HepG2 (cell line): ENCODE measurements around the gene PAFAH1B2. TPM values are rescaled to one million over a fixed set of nuclear protein-coding genes. Genes with fewer than 3 reads are reported as not detected.

ENCODE experiments used
- ELF3 ChIP-seq: IDR thresholded peaks from 2 replicates; pipeline ENCODE4 v1.6.1; 2016; ENCODE audit warnings: missing genetic modification reagents, missing compliant biosample characterization
- ESRRA ChIP-seq: sonication (generic); formaldehyde crosslinking; IDR thresholded peaks from 2 replicates; pipeline ENCODE4 v1.5.1; 2020; ENCODE audit warnings: mild to moderate bottlenecking, low read depth, missing genetic modification reagents
- FOXK1 ChIP-seq: sonication (generic); formaldehyde crosslinking; IDR thresholded peaks from 2 replicates; pipeline ENCODE4 v1.4.0; 2020; ENCODE audit warnings: low read depth, missing genetic modification reagents, borderline replicate concordance
- HNRNPL ChIP-seq: fragments of 200-400 bp; formaldehyde crosslinking; IDR thresholded peaks from 2 replicates; pipeline ENCODE4 v1.6.1; 2017; ENCODE audit warnings: mild to moderate bottlenecking, low read depth, low read length
- IKZF5 ChIP-seq: IDR thresholded peaks from 2 replicates; pipeline ENCODE4 v1.6.1; 2018; ENCODE audit warnings: missing genetic modification reagents, mild to moderate bottlenecking, missing compliant biosample characterization
- IRX3 ChIP-seq: sonication (generic); formaldehyde crosslinking; IDR thresholded peaks from 2 replicates; pipeline ENCODE4 v1.8.1; 2023; ENCODE audit warnings: mild to moderate bottlenecking, low read depth, missing genetic modification reagents, borderline replicate concordance
- MXD1 ChIP-seq: sonication (generic); formaldehyde crosslinking; IDR thresholded peaks from 2 replicates; pipeline ENCODE4 v1.4.0; 2020; ENCODE audit warnings: mild to moderate bottlenecking, missing genetic modification reagents
- POLR2AphosphoS2 ChIP-seq: IDR thresholded peaks from 2 replicates; pipeline ENCODE4 v1.6.1; 2011; ENCODE audit warnings: low read depth, low read length, improper control_type of control experiment
- SAP130 ChIP-seq: IDR thresholded peaks from 2 replicates; pipeline ENCODE4 v1.6.1; 2016; ENCODE audit warnings: low read depth
- SIX1 ChIP-seq: sonication (generic); formaldehyde crosslinking; IDR thresholded peaks from 2 replicates; pipeline ENCODE4 v1.4.0; 2020; ENCODE audit warnings: missing genetic modification reagents, borderline replicate concordance
- SNAPC5 ChIP-seq: sonication (generic); formaldehyde crosslinking; IDR thresholded peaks from 2 replicates; pipeline ENCODE4 v1.8.1; 2023; ENCODE audit warnings: mild to moderate bottlenecking, missing genetic modification reagents, borderline replicate concordance
- TFAP4 ChIP-seq: sonication (generic); IDR thresholded peaks from 2 replicates; pipeline ENCODE4 v1.6.1; 2016; ENCODE audit warnings: low read depth, borderline replicate concordance
- TRIM24 ChIP-seq: sonication (generic); formaldehyde crosslinking; IDR thresholded peaks from 2 replicates; pipeline ENCODE4 v1.8.0; 2022; ENCODE audit warnings: mild to moderate bottlenecking, missing genetic modification reagents
- ZBTB44 ChIP-seq: sonication (generic); formaldehyde crosslinking; IDR thresholded peaks from 2 replicates; pipeline ENCODE4 v1.4.0; 2020; ENCODE audit warnings: missing genetic modification reagents
- ZFYVE20 ChIP-seq: sonication (generic); formaldehyde crosslinking; IDR thresholded peaks from 2 replicates; pipeline ENCODE4 v1.8.0; 2023; ENCODE audit warnings: low read depth, mild to moderate bottlenecking, moderate library complexity, missing genetic modification reagents, borderline replicate concordance
- ZNF121 ChIP-seq: sonication (generic); formaldehyde crosslinking; IDR thresholded peaks from 2 replicates; pipeline ENCODE4 v1.5.0; 2020; ENCODE audit warnings: mild to moderate bottlenecking, missing genetic modification reagents
- ZNF296 ChIP-seq: sonication (generic); formaldehyde crosslinking; conservative IDR thresholded peaks from 2 replicates; pipeline ENCODE4 v1.5.0; 2020; ENCODE audit warnings: mild to moderate bottlenecking, missing genetic modification reagents
- ZNF362 ChIP-seq: sonication (generic); formaldehyde crosslinking; IDR thresholded peaks from 2 replicates; pipeline ENCODE4 v1.4.0; 2020; ENCODE audit warnings: missing genetic modification reagents, mild to moderate bottlenecking, borderline replicate concordance
- ZNF616 ChIP-seq: sonication (generic); formaldehyde crosslinking; IDR thresholded peaks from 2 replicates; pipeline ENCODE4 v1.5.0; 2020; ENCODE audit warnings: low read depth, mild to moderate bottlenecking, missing genetic modification reagents
- ZNF619 ChIP-seq: sonication (generic); formaldehyde crosslinking; IDR thresholded peaks from 2 replicates; pipeline ENCODE4 v1.4.0; 2020; ENCODE audit warnings: mild to moderate bottlenecking, missing genetic modification reagents
- ZNF780A ChIP-seq: sonication (generic); formaldehyde crosslinking; IDR thresholded peaks from 2 replicates; pipeline ENCODE4 v1.8.0; 2022; ENCODE audit warnings: mild to moderate bottlenecking, missing genetic modification reagents, moderate library complexity
- ZNF784 ChIP-seq: sonication (generic); formaldehyde crosslinking; IDR thresholded peaks from 2 replicates; pipeline ENCODE4 v1.5.1; 2020; ENCODE audit warnings: missing genetic modification reagents, mild to moderate bottlenecking, borderline replicate concordance
- polyA plus RNA-seq, 8 experiments: library from polyadenylated mRNA; depleted of rRNA in 3 of 8; stranded (reverse) in 7 of 8; unstranded in 1 of 8; fragments of >200 nt; fragmentation: Illumina TruSeq in 4 of 8; extraction: Trizol in 4 of 8; gene quantifications; 2 replicates each; pipeline versions ENCODE4 v1.2.1 to v1.2.3, GENCODE V29; 2011 to 2016; ENCODE audit warnings: low read depth in 4 of 8, missing spikeins in 1 of 8, mixed read lengths in 1 of 8; ENCODE audit not compliant: insufficient read depth in 1 of 8
- total RNA-seq, 5 experiments: library from RNA; depleted of rRNA; stranded (reverse); fragments of >200 nt; fragmentation: Illumina TruSeq; extraction: Trizol; gene quantifications; 2 replicates each; pipeline ENCODE4 v1.2.3, GENCODE V29; 2016; ENCODE audit warnings: low read depth in 1 of 5

The PAFAH1B2 gene
- total and polyA plus RNA-seq, 2 of the 13 experiments (the other 11 are each of a cell fraction or from before 2014, with no cell fraction given) = 28.8 to 104 TPM

- TF ChIP-seq ZNF784 (CRISPR knock-in tag) (no peak; the same call in 1 of the 2 replicates), ESRRA (peak; percentile 87), TRIM24 (CRISPR knock-in tag) (no peak), FOXK1 (CRISPR knock-in tag) (no peak), ZFYVE20 (CRISPR knock-in tag) (no peak), ZNF780A (CRISPR knock-in tag) (no peak), MXD1 (CRISPR knock-in tag) (peak; percentile 57; the same call in 1 of the 2 replicates), ZNF619 (no peak), HNRNPL (no peak), ZNF616 (CRISPR knock-in tag) (no peak), ELF3 (CRISPR knock-in tag) (no peak), ZBTB44 (CRISPR knock-in tag) (no peak), ZNF296 (CRISPR knock-in tag) (no peak), IKZF5 (CRISPR knock-in tag) (no peak), SIX1 (CRISPR knock-in tag) (no peak), SAP130 (CRISPR knock-in tag) (peak; percentile 90), POLR2AphosphoS2 (no peak), ZNF362 (CRISPR knock-in tag) (peak; percentile 42; the same call in 1 of the 2 replicates), TFAP4 (no peak), IRX3 (no peak), ZNF121 (CRISPR knock-in tag) (no peak), SNAPC5 (CRISPR knock-in tag) (no peak)
These were observed 45.5 kb upstream of the PAFAH1B2 start, which contains the start of gene SIK3 (continued) for GRCh38 chr11:117098269-117099232.
